OCI-LY3 (cell line): ENCODE results near the gene RBMS3.

Source experiments
- CTCF ChIP-seq: fragments of 200-600, 300-600 bp; sonication (generic); IDR thresholded peaks from 2 replicates; pipeline ENCODE4 v1.5.1; 2014; ENCODE audit warnings: antibody characterized with exemption, low read length, low read depth
- EZH2phosphoT487 ChIP-seq: fragments of 200-600 bp; shearing (Covaris generic); IDR thresholded peaks from 2 replicates; pipeline ENCODE4 v1.6.1; 2018; ENCODE audit warnings: antibody characterized with exemption, mixed run types, low read depth

GRCh38 chr3:29311795-29312194, 30.9 kb downstream of the RBMS3 start:
- TF ChIP-seq CTCF (no peak), EZH2phosphoT487 (no peak)
